ENCODE data around the gene SH2D1B.

SH2D1B gene

DNA sequence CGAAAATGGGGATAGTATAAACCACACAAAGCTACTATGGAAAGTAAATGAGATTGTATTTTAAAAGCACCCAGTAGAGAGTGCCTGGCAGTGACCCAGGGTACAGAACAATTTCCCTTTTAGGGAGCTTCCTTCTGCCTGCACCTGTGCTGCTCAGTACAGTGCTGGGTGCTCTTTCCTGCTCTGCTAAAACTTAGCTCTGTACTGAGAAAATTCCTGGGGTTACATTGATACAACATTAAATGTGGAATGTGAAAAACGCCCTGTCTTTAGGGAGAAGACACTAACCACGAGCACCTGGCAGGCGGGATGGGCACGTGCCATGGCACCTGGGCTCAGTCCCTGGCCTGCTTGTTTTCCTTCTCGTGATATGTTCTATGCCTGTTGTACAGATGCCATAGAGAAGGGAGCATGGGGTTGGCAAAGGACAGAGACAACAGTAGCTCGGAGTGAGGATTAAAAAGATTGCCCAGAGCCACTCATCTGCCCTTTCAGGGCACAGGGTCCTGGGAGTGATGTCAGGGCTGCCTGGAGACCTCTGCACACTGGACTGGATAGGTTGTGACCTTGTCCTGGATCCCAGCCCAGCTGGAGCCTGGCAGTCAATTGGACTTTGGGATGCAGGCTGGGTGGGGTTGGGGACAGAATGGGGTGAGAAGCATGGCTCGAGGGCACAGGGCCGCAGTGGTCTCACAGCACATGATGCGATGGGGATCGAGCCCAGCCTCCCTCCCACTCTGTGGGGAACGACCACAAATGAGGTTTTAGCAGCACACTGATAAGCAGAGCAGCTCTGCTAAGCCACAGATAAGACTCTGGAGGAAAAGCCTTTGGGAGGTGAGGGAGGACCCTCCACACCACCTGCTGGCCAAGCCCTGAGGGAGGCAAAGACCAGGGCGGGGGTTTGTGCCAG is 39.5 kb downstream of the SH2D1B start:
- TF ChIP-seq, protein P1, sequence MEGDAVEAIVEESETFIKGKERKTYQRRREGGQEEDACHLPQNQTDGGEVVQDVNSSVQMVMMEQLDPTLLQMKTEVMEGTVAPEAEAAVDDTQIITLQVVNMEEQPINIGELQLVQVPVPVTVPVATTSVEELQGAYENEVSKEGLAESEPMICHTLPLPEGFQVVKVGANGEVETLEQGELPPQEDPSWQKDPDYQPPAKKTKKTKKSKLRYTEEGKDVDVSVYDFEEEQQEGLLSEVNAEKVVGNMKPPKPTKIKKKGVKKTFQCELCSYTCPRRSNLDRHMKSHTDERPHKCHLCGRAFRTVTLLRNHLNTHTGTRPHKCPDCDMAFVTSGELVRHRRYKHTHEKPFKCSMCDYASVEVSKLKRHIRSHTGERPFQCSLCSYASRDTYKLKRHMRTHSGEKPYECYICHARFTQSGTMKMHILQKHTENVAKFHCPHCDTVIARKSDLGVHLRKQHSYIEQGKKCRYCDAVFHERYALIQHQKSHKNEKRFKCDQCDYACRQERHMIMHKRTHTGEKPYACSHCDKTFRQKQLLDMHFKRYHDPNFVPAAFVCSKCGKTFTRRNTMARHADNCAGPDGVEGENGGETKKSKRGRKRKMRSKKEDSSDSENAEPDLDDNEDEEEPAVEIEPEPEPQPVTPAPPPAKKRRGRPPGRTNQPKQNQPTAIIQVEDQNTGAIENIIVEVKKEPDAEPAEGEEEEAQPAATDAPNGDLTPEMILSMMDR (IDR thresholded peaks at IDR 0.05; ENCODE audit: insufficient read depth, low read length, missing control alignments): no peak
- DNase-seq (ENCODE audit: low read depth, low spot score): no peak
- CTCF ChIA-PET: interaction anchor here (0.9 to 1.6 kb wide), 2 partner anchors 16 to 19 kb away, joined by 5 to 8 read pairs; no protein-coding TSS in a partner anchor
- no peak overlapping the region for H3K4me3 ChIP-seq (ENCODE audit: low read depth, low read length)
- POLR2A ChIA-PET: no interaction called here

DNA sequence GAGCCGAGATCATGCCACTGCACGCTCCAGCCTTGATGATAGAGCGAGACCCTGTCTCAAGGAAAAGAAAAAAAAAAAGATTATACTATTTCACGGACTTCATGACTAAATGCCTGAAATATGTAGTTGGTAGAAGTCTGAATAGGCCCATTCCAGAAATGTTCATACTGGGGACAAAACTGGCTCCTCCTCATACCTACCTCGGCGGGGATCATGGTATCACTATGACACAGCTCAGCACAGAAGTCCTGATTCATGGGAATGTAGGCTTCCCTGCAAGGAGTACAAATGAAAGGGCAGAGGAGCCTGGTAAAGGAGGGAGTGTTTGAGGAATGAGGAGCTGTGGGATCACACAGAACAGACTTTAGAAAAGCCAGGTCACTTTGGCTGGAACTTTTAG is 40.3 kb downstream of the SH2D1B start:
- ChIA-PET CTCF (interaction anchor here (0.9 to 1.6 kb wide), 2 partner anchors 15 to 20 kb away, joined by 5 to 8 read pairs; no protein-coding TSS in a partner anchor), POLR2A (no interaction called here)
- TF ChIP-seq, protein P1 (IDR thresholded peaks at IDR 0.05; ENCODE audit: insufficient read depth, low read length, missing control alignments): no peak
- H3K4me3 ChIP-seq (ENCODE audit: low read depth, low read length): no peak overlapping the region
- no peak for DNase-seq (ENCODE audit: low read depth, low spot score)

DNA sequence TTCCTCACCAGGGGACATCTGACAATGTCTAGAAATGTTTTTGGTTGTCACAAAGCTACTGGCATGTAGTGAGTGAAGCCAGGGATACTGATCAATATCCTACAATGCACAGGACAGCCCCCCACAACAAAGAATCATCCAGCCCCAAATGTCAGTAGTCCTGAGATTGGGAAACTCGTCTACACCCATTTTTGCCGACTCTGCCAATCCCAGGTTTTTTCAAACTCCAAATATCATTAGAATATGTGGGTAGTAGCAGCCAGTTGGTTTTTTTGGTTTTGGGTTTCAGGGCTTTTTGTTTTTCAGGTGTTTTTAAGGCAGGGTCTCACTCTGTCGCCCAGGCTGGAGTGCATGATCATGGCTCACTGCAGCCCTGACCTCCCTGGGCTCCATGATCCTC is 41.2 kb downstream of the SH2D1B start:
- ChIA-PET CTCF (interaction anchor here (1.1 kb wide), 1 partner anchor 14 kb away, joined by 3 read pairs; no protein-coding TSS in a partner anchor), POLR2A (no interaction called here)
- TF ChIP-seq, protein P1 (IDR thresholded peaks at IDR 0.05; ENCODE audit: insufficient read depth, low read length, missing control alignments): no peak
- H3K4me3 ChIP-seq (ENCODE audit: low read depth, low read length): no peak overlapping the region
- no peak for DNase-seq (ENCODE audit: low read depth, low spot score)

DNA sequence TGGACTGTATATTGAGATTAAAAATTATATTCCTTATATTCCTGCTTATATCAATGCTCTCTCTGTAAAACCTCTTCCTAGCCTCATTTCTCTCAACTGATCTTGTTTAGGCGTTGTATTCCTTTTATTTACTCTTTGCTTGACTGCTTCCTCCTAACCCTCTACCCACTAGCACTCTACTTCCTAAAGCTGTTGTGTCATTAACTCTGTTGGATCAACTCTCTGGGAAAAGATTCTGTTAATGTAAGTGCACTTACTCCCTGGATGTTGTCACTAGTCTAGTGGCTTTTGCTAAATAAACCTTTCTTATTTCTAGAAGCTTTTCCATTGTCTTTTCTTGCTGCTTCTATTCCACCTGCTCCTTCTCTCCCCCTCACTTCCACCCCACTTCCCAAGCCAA is 41.8 kb downstream of the SH2D1B start:
- no peak overlapping the region for H3K4me3 ChIP-seq (ENCODE audit: low read depth, low read length)
- ChIA-PET CTCF (interaction anchor here (1.1 kb wide), 1 partner anchor 13 kb away, joined by 3 read pairs; no protein-coding TSS in a partner anchor), POLR2A (no interaction called here)
- TF ChIP-seq, protein P1 (IDR thresholded peaks at IDR 0.05; ENCODE audit: insufficient read depth, low read length, missing control alignments): no peak
- no peak for DNase-seq (ENCODE audit: low read depth, low spot score)

DNA sequence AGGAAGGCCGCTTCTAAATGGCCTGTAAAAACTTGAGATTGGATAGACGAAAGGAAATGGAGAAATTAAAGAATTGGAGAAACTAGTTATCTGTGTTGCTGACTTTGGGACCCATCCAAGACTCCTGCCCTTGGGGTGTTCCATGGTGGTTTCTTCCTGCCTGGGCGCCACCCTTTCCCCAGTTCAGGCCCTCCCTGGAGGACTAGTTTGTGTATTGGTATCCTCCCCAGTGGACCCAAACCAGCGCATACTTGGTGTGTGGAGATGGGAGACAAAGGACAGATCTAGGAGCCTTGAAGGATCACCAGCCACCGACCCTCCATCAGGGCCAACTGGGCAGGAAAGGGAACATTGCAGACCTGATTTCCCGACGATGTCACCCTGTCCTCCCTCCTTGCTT is 42.4 kb downstream of the SH2D1B start:
- no peak for DNase-seq (ENCODE audit: low read depth, low spot score)
- TF ChIP-seq, protein P1 (IDR thresholded peaks at IDR 0.05; ENCODE audit: insufficient read depth, low read length, missing control alignments): no peak
- CTCF ChIA-PET: interaction anchor here (1.1 kb wide), 1 partner anchor 12 kb away, joined by 3 read pairs; no protein-coding TSS in a partner anchor
- H3K4me3 ChIP-seq (ENCODE audit: low read depth, low read length): no peak overlapping the region
- POLR2A ChIA-PET: no interaction called here

DNA sequence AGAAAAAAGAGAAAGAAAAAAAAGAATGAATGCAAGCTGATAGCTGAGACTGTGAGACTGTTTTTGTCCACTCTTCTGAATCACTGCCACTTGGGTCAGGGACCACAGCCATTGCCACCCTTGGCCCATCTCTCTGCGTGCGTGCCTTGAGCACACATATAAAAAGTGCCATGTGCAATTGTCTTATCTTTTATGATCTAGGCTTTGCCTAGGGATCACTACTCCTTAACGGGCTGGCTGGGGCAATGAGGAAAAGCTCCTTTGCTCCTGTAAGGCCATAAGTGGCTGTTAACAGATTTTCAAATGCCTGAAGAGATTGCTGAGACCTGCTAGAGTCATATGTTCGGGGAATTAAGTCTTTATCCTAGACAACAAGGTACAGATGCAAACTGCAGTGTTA is 43.5 kb downstream of the SH2D1B start:
- CTCF ChIA-PET: interaction anchor here (2.3 kb wide), 1 partner anchor 11 kb away, joined by 14 read pairs; no protein-coding TSS in a partner anchor

More for the DNA sequence above, 43.5 kb downstream of the SH2D1B start:
- TF ChIP-seq, protein P1 (IDR thresholded peaks at IDR 0.05; ENCODE audit: insufficient read depth, low read length, missing control alignments): no peak
- POLR2A ChIA-PET: no interaction called here
- no peak for DNase-seq (ENCODE audit: low read depth, low spot score)
- no peak overlapping the region for H3K4me3 ChIP-seq (ENCODE audit: low read depth, low read length)
